ENCODE measurements around the gene PSME2. TPM values are rescaled to one million over a fixed set of nuclear protein-coding genes. Genes with fewer than 3 reads are reported as not detected.

The PSME2 gene
- total RNA-seq, 1 experiment from 2014 or later = 126 TPM

DNA sequence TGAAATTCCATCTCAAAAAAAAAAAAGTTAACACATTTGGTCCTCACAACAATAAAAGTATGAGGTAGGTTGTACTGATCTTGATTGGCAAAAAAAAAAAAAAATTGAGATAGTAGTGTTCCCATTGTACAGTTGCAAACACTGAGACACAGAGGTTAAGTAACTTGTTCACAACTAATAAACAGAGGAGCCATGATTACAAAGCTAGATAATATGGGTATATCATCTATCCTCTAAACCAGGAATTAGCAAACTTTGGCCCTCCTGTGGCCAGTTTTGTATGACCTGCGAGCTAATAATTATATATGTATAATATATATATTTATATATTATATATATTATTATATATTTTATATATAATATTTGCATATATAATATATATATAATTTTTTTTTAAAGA is 12.7 kb downstream of the PSME2 start:
- Histone ChIP-seq H3K23ac (ENCODE audit: insufficient read length, low read depth, low read length) (no peak overlapping the region), H3K14ac (ENCODE audit: insufficient read depth, low read length) (no peak overlapping the region), H3K4ac (ENCODE audit: low read depth, low read length) (no peak overlapping the region), H2BK5ac (ENCODE audit: insufficient read length, low read length) (no peak overlapping the region), H3K4me1 (ENCODE audit: insufficient read depth, low read length) (no peaks in the 10 kb centered on the region), H3K27me3 (ENCODE audit: insufficient read depth, low read length) (no peaks in the 10 kb centered on the region), H2AFZ (ENCODE audit: low read length) (no peak overlapping the region), H3T11ph (ENCODE audit: low read length) (no peak overlapping the region), H3K23me2 (ENCODE audit: insufficient read length, low read depth, low read length, poor library complexity, severe bottlenecking) (peaks cover 10% of the 10 kb centered on the region), H3K9me3 (ENCODE audit: control insufficient read depth, low read depth, low read length) (no peaks in the 10 kb centered on the region), H2BK12ac (ENCODE audit: insufficient read length, low read depth, low read length) (no peak overlapping the region), H4K91ac (ENCODE audit: insufficient read length, low read depth, low read length) (no peak overlapping the region), H2BK120ac (ENCODE audit: low read depth, low read length, poor library complexity, severe bottlenecking) (no peak overlapping the region), H3K18ac (ENCODE audit: insufficient read length, low read depth, low read length) (no peak overlapping the region), H4K8ac (replicated peaks; ENCODE audit: insufficient read length, low read depth, low read length) (no peak overlapping the region), H3K9ac (ENCODE audit: extremely low read depth, insufficient read length, low read length) (no peak overlapping the region), H2AK5ac (ENCODE audit: insufficient read length, low read length) (no peak overlapping the region), H3K27ac (ENCODE audit: insufficient read length, low read depth, low read length) (no peak overlapping the region), H4K20me1 (ENCODE audit: control insufficient read depth, insufficient read depth, insufficient read length) (no peaks in the 10 kb centered on the region), H4K5ac (ENCODE audit: insufficient read length, low read depth, low read length) (no peak overlapping the region), H3K79me2 (ENCODE audit: insufficient read depth, low read length) (no peaks in the 10 kb centered on the region), H3K4me2 (ENCODE audit: insufficient read depth, insufficient read length, low read length) (no peak overlapping the region), H3K79me1 (ENCODE audit: insufficient read depth, low read depth, low read length, poor library complexity, severe bottlenecking) (no peaks in the 10 kb centered on the region), H2BK15ac (ENCODE audit: low read depth, low read length) (no peak overlapping the region), H3K56ac (ENCODE audit: insufficient read length, low read depth, low read length) (no peak overlapping the region), H2BK20ac (ENCODE audit: low read depth, low read length, poor library complexity, severe bottlenecking) (no peak overlapping the region)
- peaks cover 10 to 19% (median 13%) of the 10 kb centered on the region in 3 experiments for H3K36me3 Mint-ChIP-seq (ENCODE audit: insufficient read depth in 1 of 3, low read depth in 3 of 3)
- no peak overlapping the region for H3K4me3 Mint-ChIP-seq
- H3K27me3 Mint-ChIP-seq (ENCODE audit: low read depth) = no peaks in the 10 kb centered on the region
- H3K4me1 Mint-ChIP-seq = peaks cover 18 to 20% of the 10 kb centered on the region in 2 experiments
- TF ChIP-seq, protein P1, sequence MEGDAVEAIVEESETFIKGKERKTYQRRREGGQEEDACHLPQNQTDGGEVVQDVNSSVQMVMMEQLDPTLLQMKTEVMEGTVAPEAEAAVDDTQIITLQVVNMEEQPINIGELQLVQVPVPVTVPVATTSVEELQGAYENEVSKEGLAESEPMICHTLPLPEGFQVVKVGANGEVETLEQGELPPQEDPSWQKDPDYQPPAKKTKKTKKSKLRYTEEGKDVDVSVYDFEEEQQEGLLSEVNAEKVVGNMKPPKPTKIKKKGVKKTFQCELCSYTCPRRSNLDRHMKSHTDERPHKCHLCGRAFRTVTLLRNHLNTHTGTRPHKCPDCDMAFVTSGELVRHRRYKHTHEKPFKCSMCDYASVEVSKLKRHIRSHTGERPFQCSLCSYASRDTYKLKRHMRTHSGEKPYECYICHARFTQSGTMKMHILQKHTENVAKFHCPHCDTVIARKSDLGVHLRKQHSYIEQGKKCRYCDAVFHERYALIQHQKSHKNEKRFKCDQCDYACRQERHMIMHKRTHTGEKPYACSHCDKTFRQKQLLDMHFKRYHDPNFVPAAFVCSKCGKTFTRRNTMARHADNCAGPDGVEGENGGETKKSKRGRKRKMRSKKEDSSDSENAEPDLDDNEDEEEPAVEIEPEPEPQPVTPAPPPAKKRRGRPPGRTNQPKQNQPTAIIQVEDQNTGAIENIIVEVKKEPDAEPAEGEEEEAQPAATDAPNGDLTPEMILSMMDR (conservative IDR thresholded peaks at IDR 0.05) = no peak
- no CpG with 5 or more reads among the region's 1 CpG for whole genome bisulfite sequencing (ENCODE audit: extremely low coverage, insufficient read length, low lambda C conversion rate)
- no peak overlapping the region for H3K27ac Mint-ChIP-seq
- no peak for DNase-seq
- H3K9me3 Mint-ChIP-seq = 0 out of 5 replicates have a peak, but pooled peaks cover 0 to 2% of the 10 kb centered on the region in 2 experiments
